Left cardiac atrium (tissue), 4 donors: Measurements from ENCODE around the gene RTN4RL1. TPM values are rescaled to one million over a fixed set of nuclear protein-coding genes. Genes with fewer than 3 reads are reported as not detected.
"Not testable (repeated sequence)": the region's sequence is repeated elsewhere in the genome, so short reads cannot be mapped to it uniquely, and the experiment has no call there.

Source experiments
- ATAC-seq, 2 donors: fragments of 200-7000 bp; cut with Tn5 transposase; one replicate each; pipeline ENCODE4 v1.9.1; 2020; ENCODE audit warnings: mild to moderate bottlenecking in 2 of 2, moderate library complexity in 2 of 2
- DNase-seq: peaks from one replicate; pipeline ENCODE4 v3.0.0-alpha.2; 2020
- intact Hi-C, 2 donors: fragments of 100-400 bp; cut with DNase I; formaldehyde crosslinking; loops; one replicate each; pipeline versions ENCODE4 v1.14.1 to v1.15.1; 2022 to 2023
- total RNA-seq, 2 donors: library from RNA; stranded (reverse); fragmentation: NEBNext Ultra II Directional; extraction: Animal tissue kit (Norgen Biotek cat#: 25700); gene quantifications; one replicate each; pipeline ENCODE4 v1.2.1, GENCODE V29; 2021
- donor health status: DM: no; HTN: yes; CAD: no.
- donor health status: DM: no; HTN: yes; CAD: no; lungs with severe emphysema.
- donor health status: DM: yes; HTN: yes; CAD: no.
- donor health status: Dilated cardiomyopathy.

RTN4RL1 gene
- total RNA-seq, 2 donors from 2014 or later: 6.2 to 7.6 TPM

DNA sequence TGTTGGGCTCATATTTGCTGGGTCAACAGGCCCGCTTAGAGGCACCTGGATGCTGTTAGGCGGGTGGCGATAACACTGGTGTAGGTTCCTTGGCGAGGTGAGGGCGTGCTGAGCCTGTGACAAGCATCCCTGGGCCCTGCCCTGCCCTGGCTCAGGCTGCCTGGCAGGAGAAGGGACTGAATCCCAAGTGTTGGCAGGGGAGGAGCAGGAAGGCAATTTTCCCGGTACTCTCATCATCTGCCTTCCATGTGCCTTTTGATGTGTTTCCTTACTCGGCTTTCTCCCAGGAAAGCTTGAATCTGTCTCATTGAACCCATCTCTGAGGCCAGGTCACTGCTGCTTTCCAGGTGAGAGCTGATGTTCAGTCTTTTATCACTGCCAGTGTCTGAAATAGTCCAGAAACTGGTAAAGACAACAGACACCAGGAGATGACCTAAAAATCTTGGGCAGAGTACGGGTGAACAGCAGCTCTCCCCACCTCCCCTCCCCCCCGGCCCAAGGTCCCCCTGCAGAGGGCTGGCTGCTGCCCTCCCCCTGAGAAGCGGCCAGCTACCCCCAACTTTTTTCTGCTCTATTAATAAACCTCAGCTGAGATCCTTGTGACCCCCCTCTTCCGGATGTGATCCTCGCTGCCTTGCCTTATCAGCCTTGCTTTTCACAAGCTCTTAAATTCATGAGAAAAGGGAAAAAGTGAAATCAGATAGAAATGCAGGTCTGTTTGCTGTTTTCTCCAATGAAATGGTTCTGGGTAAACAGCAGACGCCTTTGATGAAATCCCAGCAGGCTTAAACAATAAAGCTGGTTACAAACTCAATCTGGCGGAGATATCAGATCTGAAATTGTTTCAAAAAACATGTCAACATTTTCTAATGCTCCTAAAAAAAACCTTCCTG lies 29.0 kb downstream of the RTN4RL1 start:
- ATAC-seq: no peak
- DNase-seq: no peak
- intact Hi-C loops: no loop called here

- ATAC-seq (no peak), DNase-seq (no peak)
- intact Hi-C loops: no loop called here
Measured at GRCh38 chr17:1995321-1995892, 29.7 kb downstream of the RTN4RL1 start.

- intact Hi-C loops: no loop called here
Measured at GRCh38 chr17:1994707-1995106, 30.4 kb downstream of the RTN4RL1 start.

DNA sequence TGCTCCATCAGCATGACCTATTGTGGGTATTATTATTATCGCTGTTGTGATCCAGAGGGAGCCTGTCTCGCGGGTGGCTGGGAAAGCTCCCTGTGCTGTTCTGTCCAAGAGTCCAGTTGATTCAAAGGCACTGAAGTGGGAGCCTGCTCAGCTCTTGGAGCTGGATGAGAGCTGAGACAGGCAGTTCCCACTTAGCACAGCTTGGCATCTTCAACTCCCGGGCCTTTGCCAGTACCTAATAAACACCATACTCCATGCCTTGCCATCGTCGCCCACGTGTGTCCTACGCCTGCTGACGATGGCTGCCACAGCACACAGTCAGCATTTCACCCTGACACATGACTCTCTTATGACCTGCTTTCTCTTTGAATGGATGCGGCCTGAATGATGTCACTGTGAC lies 32.6 kb downstream of the RTN4RL1 start:
- intact Hi-C loops: no loop called here
- no peak for DNase-seq
- peak; percentile 47 to 55 for ATAC-seq

More at GRCh38 chr17:1994707-1995106, 30.4 kb downstream of the RTN4RL1 start:
- ATAC-seq: no peak
- DNase-seq: no peak

GRCh38 chr17:1989135-1989534 lies 36.0 kb downstream of the RTN4RL1 start:
- DNase-seq (peak; percentile 42), ATAC-seq (peak; percentile 29 to 89)
- intact Hi-C loops: no loop called here

- DNase-seq (no peak), ATAC-seq (peak; percentile 21 to 68)
- intact Hi-C loops: no loop called here
Measured at GRCh38 chr17:1986783-1987451, 38.2 kb downstream of the RTN4RL1 start.

DNA sequence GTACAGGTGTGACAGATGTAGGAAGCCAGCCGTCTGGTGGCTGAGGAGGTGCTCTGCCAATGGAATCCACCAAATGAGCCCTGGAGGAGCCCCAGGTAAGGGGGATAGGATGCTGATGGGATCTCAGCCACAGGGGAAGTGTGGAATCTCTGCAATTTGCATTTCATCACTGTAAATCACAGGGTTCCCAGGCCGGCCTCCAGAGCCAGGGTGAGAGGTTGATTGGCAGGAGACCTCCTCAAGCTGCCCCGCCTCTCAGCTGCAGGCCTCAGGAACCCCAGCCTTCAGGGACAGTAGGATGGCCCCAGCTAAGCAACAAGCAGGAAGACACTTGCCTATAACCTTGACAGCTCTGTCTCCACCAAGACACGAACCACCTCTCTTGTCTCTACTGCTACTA lies 39.4 kb downstream of the RTN4RL1 start:
- DNase-seq (no peak), ATAC-seq (no peak)
- intact Hi-C loops: no loop called here

DNA sequence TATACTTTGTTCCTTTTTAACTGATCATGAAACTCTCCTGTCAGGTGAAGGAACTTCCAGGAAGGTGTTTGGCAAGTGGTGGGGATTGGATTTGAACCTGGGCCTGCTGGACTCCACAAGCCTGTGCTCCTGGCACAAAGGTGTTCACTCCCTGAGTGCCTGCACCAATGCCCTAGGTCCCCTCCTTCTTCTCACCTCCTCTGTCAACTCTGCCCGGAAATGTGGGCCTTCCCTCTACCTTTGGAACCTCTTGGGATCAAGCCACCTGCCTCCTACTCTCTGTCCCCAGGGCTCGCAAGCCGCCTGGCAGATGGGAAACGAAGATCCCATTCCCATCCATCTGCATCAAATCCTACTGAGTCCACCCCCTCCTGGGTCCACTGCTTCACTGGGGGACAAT lies 40.0 kb downstream of the RTN4RL1 start:
- intact Hi-C loops: no loop called here
- DNase-seq: no peak

DNA sequence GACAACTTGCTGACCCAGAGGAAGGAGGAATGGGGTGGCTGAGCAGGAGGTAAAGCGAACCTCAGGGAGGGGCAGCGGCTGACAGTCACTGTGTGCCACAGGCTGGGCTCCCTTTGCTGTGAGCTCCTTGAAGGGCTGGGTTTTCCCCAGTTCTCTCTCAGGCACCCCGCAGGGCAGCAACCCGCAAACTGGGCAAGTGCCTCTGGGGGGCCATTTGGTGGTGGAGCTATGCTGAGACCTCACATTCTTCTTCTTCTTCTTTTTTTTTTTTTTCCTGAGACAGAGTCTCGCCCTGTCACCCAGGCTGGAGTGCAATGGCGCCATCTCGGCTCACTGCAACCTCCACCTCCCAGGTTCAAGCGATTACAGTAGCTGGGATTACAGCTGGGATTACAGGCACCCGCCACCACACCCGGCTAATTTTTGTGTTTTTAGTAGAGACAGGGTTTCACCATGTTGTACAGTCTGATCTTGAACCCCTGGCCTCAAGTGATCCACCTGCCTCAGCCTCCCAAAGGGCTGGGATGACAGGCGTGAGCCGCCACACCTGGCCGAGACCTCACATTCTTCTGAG lies 42.3 kb downstream of the RTN4RL1 start:
- DNase-seq, ATAC-seq, intact Hi-C loops: not testable (repeated sequence)

More for the DNA sequence above, 40.0 kb downstream of the RTN4RL1 start:
- ATAC-seq: no peak

GRCh38 chr17:1980665-1981250 lies 44.4 kb downstream of the RTN4RL1 start:
- ATAC-seq: peak in 1 of 2 donors; percentile 54
- DNase-seq: no peak
- intact Hi-C loops: no loop called here

GRCh38 chr17:1979182-1979985 lies 45.8 kb downstream of the RTN4RL1 start:
- intact Hi-C loops: no loop called here
- ATAC-seq: peak in 1 of 2 donors; percentile 34
- no peak for DNase-seq

- no peak for DNase-seq
- intact Hi-C loops: no loop called here
- no peak for ATAC-seq
Measured at GRCh38 chr17:1978396-1978949, 46.7 kb downstream of the RTN4RL1 start.

- intact Hi-C loops: no loop called here
- DNase-seq: peak; percentile 51
- ATAC-seq: peak in 1 of 2 donors; percentile 45
Measured at GRCh38 chr17:1977583-1978395, 47.3 kb downstream of the RTN4RL1 start.

- DNase-seq: no peak
- no peak for ATAC-seq
- intact Hi-C loops: no loop called here
Measured at GRCh38 chr17:1976683-1977064, 48.5 kb downstream of the RTN4RL1 start.

DNA sequence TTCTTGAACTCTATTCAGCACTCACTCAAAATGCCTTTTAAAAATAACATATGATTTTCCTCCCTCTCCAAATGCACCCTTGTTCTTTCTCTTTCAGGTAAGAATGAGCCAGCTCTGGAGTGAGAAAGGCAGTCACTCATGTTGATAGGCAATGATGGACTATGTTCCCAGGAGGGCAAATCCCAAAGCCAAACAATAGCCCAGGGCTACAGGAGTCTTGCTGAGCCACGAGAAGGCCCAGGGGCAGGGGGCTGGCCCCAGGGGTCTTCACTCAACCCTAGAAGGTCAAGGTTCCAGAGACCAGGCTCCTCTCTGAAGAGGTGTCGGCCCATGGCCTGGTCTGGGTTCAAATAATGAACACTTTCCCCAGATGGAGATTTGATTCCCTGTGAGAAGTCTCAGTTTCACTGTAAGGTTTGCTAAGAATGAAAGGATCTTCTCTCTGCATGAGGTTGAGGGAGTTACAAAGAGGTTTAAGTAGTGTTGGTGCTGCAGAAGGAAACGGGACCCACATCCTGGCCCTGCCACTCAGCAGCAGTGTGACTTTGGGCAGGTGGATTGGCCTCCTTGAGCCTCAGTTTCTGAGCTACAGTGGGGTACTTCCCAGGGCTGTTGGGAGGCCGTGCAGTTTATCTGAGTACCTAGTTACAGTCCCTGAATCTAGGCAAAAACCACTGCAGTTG lies 49.0 kb downstream of the RTN4RL1 start:
- intact Hi-C loops: no loop called here
- DNase-seq (no peak), ATAC-seq (no peak)

DNA sequence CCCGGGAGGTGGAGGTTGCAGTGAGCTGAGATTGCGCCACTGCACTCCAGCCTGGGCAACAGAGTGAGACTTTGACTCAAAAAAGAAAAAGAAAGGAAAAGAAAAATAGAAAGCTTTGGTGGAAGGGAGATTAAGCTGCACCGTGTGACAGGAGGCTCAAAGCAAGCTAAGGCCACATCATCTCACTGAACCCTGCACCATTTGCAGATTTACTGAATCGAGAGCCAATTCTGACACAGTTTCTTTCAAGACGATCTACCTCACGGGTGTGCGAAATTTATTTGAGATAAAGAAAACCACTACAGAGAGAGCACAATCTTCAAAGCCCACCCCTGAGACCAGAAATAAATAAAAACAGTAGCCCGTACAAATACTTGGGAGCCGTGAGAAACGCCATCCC lies 49.6 kb downstream of the RTN4RL1 start:
- intact Hi-C loops: no loop called here
- no peak for ATAC-seq
- DNase-seq: no peak
